ENCODE results near the gene ACSS1.

- TF ChIP-seq CTCF (conservative IDR thresholded peaks at IDR 0.05; ENCODE audit: low read depth, low read length): no peak
- no peak for TF ChIP-seq EZH2 (IDR thresholded peaks at IDR 0.05; ENCODE audit: low read length, unreplicated experiment)
These were observed 80.1 kb downstream of the ACSS1 start for GRCh38 chr20:24977797-24978196.
